ENCODE data around the gene CASP2.
A peak's percentile ranks its signal among the peaks of the same experiment; 100 is the strongest.

The CASP2 gene

DNA sequence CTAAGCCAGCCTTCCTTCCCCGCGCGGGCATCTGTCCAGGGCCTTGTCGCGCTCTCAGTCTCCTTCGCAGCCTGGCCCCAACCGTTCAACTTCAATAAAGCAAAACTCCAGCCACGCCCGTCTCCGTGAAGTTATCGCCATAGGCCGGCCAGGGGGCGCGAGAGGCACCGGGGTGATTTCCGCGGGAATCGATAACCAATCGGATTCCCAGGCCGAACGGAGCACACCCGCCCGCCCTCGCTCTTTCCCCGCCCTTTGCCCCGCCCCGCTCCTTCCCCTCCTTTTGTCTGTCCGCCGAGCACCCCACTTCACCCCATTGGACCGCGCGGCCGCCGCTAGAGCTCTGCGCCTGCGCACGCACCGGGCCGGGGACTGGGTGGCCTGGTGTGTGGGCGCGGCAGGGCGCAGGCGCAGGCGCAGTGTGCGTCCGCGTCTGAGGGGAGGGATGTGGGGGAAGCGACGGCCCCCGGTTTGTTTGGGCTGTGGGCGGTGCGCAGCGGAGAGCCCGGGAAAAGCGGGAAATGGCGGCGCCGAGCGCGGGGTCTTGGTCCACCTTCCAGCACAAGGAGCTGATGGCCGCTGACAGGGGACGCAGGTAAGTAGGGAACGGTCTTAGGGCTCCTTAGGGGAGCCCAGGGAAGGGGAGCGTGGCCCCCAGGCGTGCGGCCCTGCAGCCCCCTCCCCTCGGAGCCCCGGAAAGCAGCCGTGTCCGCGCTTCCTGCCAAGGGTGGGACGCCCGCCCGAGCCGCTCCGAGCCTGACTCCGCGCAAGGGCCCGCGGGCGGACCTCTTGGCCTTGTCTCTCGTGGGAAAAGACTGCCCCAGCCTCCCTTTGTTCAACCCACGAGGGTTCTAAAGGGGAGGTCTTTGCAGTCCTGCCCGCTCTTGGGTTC is at the start of gene CASP2:
TSS of gene CASP2 (plus strand) at position 417 of the 892 bp plus-strand sequence. CDS start at position 522, 105 bp downstream.
- DNase-seq (peak; percentile 99), ATAC-seq (peak; percentile 93)
- H3K27ac Mint-ChIP-seq = peak within 1 kb of the TSS; percentile 96
- peaks cover 37% of the 10 kb centered on the region for H3K36me3 Mint-ChIP-seq (ENCODE audit: low read depth)
- no peaks in the 10 kb centered on the region for H3K27me3 Mint-ChIP-seq
- H3K4me1 Mint-ChIP-seq = peaks cover 58% of the 10 kb centered on the region
- H3K9me3 Mint-ChIP-seq = peaks cover 5% of the 10 kb centered on the region
- peak within 1 kb of the TSS; percentile 98 for H3K4me3 Mint-ChIP-seq

DNA sequence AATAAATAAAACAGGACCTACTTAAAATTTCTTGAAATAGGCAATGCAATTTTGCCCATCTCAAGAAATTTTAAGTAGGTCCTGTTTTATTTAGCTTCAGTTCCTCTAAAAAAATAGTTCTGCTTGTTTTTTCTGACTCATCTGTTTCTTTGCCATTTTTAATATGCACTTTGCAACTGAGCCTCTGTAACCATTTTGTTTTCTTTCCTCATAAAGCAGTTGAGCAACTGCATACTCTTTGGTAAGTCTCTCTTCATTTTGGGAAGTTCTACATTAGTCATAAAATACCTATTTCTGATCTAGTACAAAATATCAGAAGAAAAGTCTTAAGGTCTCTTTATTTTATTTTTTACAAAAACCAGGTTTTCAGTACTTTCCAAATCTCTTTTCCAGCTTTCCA is 48.3 kb upstream of the CASP2 start:
- Mint-ChIP-seq H3K36me3 (ENCODE audit: low read depth) (peaks cover 4% of the 10 kb centered on the region), H3K4me1 (peaks cover 19% of the 10 kb centered on the region), H3K4me3 (no peak overlapping the region), H3K9me3 (peaks cover 16% of the 10 kb centered on the region), H3K27me3 (peaks cover 8% of the 10 kb centered on the region), H3K27ac (no peak overlapping the region)
- ATAC-seq (no peak), DNase-seq (no peak)

DNA sequence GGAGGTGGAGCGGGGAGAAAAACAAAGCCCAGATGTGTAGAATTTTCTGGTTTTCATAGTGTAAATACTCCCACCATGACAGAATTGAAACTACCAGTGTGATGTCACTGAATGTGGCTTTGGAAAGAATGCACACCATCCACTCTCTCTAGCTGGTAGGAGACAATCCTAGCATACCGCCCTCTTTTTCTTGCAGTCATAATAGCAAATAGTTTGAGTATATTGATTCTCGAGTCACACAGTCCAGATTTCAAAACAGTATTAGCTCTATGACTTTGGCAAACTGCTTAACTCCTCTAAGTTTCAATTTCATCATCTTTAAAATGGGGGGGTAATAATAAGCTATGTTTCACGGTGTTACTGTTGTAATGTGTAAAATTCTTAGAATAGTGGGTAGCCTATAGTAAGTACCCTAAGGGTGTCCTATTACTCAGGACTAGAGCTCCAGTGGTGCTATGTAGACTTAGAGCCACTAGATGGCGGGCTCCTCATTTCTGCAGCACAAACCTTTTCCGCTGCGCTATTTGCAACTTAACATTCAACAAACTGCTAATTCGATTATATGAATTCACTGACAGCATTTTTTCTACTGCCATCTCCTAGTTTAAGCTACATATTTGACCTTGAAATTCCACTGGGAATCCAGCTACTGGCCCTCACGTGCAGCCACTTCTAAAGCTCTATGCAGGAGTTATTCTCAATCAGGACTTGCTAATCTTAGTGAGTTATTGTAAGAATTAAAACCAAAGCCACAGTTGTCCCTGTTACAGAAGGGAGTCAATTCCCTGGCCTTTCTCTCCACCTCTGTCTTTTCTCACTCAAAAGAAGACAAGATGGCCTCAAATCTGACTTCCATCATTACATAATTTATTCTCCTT is 47.6 kb upstream of the CASP2 start:
- Mint-ChIP-seq H3K36me3 (ENCODE audit: low read depth) (peaks cover 4% of the 10 kb centered on the region), H3K9me3 (peaks cover 16% of the 10 kb centered on the region), H3K4me3 (no peak overlapping the region), H3K4me1 (peaks cover 25% of the 10 kb centered on the region), H3K27me3 (peaks cover 8% of the 10 kb centered on the region), H3K27ac (no peak overlapping the region)
- DNase-seq = peak; percentile 64
- ATAC-seq = peak; percentile 84

DNA sequence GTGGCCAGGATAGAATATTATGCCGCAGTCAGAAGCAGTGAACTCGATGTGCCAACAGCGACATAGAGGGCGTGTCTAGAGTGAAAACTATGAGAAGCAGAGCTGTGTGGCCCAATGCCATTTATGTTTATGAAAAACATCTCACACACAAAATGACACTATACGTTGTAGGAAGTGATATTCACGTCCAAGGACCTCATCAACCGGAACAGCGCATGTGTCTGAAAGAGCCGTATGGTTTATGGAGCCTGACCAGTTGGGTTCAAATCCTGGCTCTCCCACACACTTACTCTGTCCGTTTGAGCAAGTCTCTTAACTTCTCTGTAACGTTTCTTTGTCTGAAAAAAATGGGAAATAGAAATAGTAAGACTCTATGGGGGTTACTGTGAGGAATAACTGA is 45.8 kb upstream of the CASP2 start:
- H3K36me3 Mint-ChIP-seq (ENCODE audit: low read depth) = no peaks in the 10 kb centered on the region

DNA sequence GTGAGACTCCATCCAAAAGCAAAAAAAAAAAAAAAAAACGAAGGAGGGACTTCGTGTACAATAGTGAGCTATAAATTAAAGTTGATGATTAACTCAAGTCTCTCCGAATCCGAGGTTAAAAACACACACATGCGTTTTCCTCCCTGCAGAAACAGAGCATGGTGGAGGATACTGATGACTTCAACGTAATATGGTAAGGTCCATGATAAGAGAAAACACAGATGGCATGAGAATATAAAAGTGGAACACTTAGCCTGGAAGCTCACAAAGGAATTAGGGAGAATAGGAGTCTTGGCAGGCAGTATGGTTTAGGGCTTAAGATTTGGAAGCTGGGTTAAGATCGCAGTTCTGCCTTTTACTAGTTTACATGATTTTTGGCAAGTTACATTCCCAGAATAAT is 45.0 kb upstream of the CASP2 start:
- Mint-ChIP-seq H3K27me3 (no peaks in the 10 kb centered on the region), H3K9me3 (no peaks in the 10 kb centered on the region), H3K4me3 (no peak overlapping the region), H3K4me1 (peaks cover 44% of the 10 kb centered on the region), H3K36me3 (ENCODE audit: low read depth) (no peaks in the 10 kb centered on the region), H3K27ac (no peak overlapping the region)
- ATAC-seq (no peak), DNase-seq (no peak)

More for the DNA sequence above, 45.8 kb upstream of the CASP2 start:
- H3K4me1 Mint-ChIP-seq = peaks cover 41% of the 10 kb centered on the region
- peaks cover 2% of the 10 kb centered on the region for H3K9me3 Mint-ChIP-seq
- no peak overlapping the region for H3K4me3 Mint-ChIP-seq
- ATAC-seq (no peak), DNase-seq (no peak)
- H3K27me3 Mint-ChIP-seq = no peaks in the 10 kb centered on the region
- H3K27ac Mint-ChIP-seq = no peak overlapping the region

DNA sequence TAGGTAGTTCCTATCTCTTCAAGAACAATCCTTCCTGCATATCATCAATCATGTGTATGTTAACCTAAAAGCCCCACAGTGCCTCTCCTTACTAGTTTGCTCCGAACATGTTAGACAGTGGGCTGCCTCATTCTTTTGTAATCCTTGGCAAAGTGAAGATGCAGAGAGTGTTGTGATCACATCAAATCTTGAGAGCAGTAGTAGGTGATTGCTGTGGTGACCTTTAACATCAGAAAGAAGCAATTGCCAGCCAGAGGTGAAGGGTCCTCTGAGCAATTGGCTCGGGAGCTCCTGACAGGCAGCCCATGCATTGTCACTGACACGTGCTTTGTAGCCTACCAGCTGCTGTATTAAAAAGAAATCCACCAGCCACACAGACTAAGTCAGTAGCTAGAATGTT is 44.5 kb upstream of the CASP2 start:
- no peak for DNase-seq
- Mint-ChIP-seq H3K4me3 (no peak overlapping the region), H3K27me3 (no peaks in the 10 kb centered on the region), H3K9me3 (no peaks in the 10 kb centered on the region), H3K36me3 (ENCODE audit: low read depth) (no peaks in the 10 kb centered on the region), H3K4me1 (peaks cover 47% of the 10 kb centered on the region), H3K27ac (no peak overlapping the region)
- ATAC-seq = no peak

DNA sequence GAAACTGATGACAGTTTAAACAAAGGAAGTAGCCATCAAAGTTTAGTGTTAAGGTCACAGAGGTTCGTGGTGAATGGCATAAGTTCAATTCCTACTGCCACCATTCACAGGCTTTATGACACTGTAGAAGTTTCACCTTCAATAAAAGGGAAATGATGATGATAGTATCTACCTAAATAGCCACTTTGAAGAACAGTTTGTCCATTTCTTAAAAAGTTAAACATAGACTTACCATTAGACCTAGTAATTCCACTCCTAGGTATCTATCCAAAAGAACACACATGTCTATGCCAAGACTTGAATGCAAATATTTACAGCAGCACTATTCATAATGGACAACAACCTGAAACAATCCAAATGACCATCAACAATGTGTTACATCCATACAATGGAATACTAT is 43.8 kb upstream of the CASP2 start:
- no peak overlapping the region for H3K27ac Mint-ChIP-seq

DNA sequence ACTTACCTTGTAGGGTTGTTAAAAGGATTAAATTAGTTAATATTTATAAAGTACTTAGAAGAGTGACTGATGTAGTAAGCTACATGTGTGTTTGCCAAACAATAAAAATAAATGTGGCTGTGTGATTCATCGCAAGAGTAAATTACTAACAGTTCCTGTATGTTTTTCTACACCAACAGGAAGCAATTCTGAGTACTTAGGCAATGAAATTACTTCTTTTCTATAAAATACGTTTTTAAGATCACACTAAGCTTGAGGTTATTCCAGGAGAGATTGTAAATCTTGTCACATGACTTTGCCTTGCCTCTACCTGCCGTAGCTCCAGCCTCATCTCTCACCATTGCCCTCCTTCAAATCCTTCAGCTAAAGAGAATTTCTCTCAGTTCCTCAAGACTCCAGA is 43.0 kb upstream of the CASP2 start:
- Mint-ChIP-seq H3K27me3 (no peaks in the 10 kb centered on the region), H3K36me3 (ENCODE audit: low read depth) (peaks cover 2% of the 10 kb centered on the region), H3K27ac (no peak overlapping the region), H3K4me1 (peaks cover 59% of the 10 kb centered on the region), H3K4me3 (no peak overlapping the region), H3K9me3 (peaks cover 8% of the 10 kb centered on the region)
- ATAC-seq = peak; percentile 44
- DNase-seq = no peak

More for the DNA sequence above, 43.8 kb upstream of the CASP2 start:
- no peak for ATAC-seq
- H3K4me1 Mint-ChIP-seq = peaks cover 52% of the 10 kb centered on the region
- peaks cover 2% of the 10 kb centered on the region for H3K36me3 Mint-ChIP-seq (ENCODE audit: low read depth)
- H3K4me3 Mint-ChIP-seq = no peak overlapping the region
- H3K27me3 Mint-ChIP-seq = no peaks in the 10 kb centered on the region
- no peak for DNase-seq
- peaks cover 3% of the 10 kb centered on the region for H3K9me3 Mint-ChIP-seq

DNA sequence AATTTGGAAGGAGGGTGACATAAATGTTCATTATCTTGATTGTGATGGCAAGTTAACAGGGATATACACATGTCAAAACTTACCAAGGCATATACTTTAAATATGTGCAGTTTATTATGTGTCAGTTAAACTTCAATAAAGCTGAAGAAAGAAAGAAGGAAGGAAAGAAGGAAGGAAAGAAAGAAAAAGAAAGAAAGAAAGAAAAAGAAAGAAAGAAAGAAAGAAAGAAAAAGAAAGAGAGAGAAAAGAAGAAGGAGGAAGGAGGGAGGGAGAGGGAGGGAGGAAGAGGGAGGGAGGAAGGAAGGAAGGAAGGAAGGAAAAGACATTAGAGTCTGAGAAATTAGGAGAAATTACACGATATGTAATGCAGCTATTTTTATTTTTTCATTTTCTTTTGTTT is 40.8 kb upstream of the CASP2 start:
- Mint-ChIP-seq H3K4me3 (no peak overlapping the region), H3K36me3 (ENCODE audit: low read depth) (peaks cover 2% of the 10 kb centered on the region), H3K27ac (no peak overlapping the region), H3K9me3 (peaks cover 9% of the 10 kb centered on the region), H3K27me3 (no peaks in the 10 kb centered on the region), H3K4me1 (peaks cover 72% of the 10 kb centered on the region)
- ATAC-seq = no peak
- DNase-seq = no peak

DNA sequence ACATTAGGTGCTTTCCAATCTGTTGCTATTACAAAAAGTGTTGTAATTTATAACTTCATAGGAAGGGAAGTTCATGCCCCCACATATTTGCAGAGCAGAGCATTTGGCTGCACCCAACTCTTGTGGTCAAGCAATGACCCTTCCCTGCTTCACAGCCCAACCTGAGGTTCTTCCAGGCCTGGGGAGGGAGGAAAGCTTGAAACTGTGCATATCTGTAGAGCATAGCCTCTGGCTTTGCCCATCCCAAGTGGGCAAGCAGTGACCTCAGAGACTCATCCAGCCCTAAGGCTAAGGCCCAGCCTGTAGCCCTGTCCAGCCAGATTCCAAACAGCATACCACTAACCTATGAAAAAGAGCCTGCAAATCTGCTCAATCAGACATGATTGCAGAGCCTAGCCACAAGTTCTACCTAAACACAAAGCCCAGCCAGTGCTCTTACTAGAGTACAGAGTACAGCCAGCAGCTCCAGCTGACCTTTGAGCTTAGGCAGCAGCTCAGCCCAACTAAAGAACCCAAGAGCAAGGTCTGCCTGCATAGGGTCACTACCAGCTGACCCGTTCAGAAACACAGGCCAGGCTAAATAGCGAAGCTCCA is 39.3 kb upstream of the CASP2 start:
- Mint-ChIP-seq H3K27me3 (no peaks in the 10 kb centered on the region), H3K9me3 (peaks cover 20% of the 10 kb centered on the region), H3K4me3 (no peak overlapping the region), H3K4me1 (peaks cover 73% of the 10 kb centered on the region), H3K36me3 (ENCODE audit: low read depth) (peaks cover 7% of the 10 kb centered on the region), H3K27ac (no peak overlapping the region)
- ATAC-seq (no peak), DNase-seq (no peak)

DNA sequence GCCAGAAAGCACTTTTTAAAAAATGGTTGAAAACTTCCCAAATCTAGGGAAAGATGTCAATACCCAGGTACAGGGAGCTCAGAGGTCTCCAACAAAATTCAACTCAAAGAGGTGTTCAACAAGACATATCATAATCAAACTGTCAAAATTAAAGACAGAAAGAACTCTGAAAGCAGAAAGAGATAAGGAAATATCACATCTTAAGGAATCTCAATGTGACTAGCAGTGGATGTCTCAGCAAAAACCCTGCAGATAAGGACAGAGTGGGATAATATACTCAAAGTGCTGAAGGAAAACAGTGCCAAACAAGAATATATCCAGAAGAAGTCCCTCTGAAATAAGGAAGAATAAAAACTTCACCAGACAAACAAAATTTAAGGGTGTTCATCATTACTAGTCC is 38.0 kb upstream of the CASP2 start:
- H3K9me3 Mint-ChIP-seq = peaks cover 27% of the 10 kb centered on the region
- peak overlapping the region; percentile 24 for H3K27ac Mint-ChIP-seq
- H3K4me1 Mint-ChIP-seq = peaks cover 67% of the 10 kb centered on the region
- H3K27me3 Mint-ChIP-seq = no peaks in the 10 kb centered on the region
- no peak for DNase-seq
- H3K4me3 Mint-ChIP-seq = no peak overlapping the region
- ATAC-seq = no peak
- H3K36me3 Mint-ChIP-seq (ENCODE audit: low read depth) = peaks cover 7% of the 10 kb centered on the region

DNA sequence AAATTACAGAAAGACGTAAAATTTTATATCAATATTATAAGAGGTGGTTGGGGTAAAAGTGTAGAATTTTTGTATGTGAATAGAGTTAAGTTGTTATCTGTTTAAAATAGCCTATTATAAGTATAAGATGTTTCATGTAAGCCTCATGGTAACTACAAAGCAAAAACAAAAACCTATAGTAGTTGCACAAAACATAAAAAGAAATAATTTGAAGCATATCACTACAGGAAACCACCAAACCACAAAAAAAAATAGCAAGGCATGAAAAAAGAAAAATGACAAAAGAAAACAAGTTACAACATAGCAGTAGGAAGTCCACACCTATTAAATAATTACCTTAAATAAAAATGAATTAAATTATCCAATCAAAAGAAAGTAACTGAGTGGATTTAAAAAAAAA is 37.3 kb upstream of the CASP2 start:
- Mint-ChIP-seq H3K4me3 (no peak overlapping the region), H3K9me3 (peaks cover 27% of the 10 kb centered on the region), H3K36me3 (ENCODE audit: low read depth) (peaks cover 7% of the 10 kb centered on the region), H3K4me1 (peaks cover 65% of the 10 kb centered on the region), H3K27ac (peak overlapping the region; percentile 4), H3K27me3 (no peaks in the 10 kb centered on the region)
- ATAC-seq = no peak
- no peak for DNase-seq

DNA sequence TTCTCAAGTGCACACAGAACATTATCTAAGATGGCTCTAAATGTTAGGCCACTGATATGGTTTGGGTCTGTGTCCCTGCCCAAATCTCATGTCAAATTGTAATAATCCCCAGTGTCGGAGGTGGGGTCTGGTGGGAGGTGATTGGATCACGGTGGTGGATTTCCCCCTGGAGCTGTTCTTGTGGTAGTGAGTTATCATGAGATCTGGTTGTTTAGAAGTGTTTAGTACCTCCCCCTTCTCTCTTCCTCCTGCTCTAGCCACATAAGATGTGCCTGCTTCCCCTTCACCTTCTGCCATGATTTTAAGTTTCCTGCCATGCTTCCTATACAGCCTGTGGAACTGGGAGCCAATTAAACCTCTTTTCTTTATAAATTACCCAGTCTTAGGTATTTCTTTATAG is 36.1 kb upstream of the CASP2 start:
- no peaks in the 10 kb centered on the region for H3K27me3 Mint-ChIP-seq
- peaks cover 7% of the 10 kb centered on the region for H3K36me3 Mint-ChIP-seq (ENCODE audit: low read depth)
- no peak overlapping the region for H3K4me3 Mint-ChIP-seq
- H3K4me1 Mint-ChIP-seq = peaks cover 63% of the 10 kb centered on the region
- ATAC-seq (no peak), DNase-seq (no peak)
- peaks cover 27% of the 10 kb centered on the region for H3K9me3 Mint-ChIP-seq
- no peak overlapping the region for H3K27ac Mint-ChIP-seq

DNA sequence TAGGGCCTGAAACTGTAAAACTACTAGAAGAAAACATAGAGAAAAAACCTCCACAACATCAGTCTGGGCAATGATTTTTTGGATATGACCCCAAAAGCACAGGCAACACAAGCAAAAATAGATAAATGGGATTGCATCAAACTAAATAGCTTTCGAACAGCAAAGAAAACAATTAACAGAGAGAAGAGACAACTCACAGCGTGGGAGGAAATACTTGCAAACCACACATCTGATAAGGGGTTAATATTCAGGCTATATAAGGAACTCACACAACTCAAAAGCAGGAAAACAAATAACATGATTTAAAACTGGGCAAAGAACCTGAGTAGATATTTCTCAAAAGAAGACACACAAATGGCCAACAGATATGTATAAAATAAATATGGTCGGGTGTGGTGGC is 32.6 kb upstream of the CASP2 start:
- H3K9me3 Mint-ChIP-seq = peaks cover 20% of the 10 kb centered on the region
- H3K27ac Mint-ChIP-seq = peak overlapping the region; percentile 7
- no peaks in the 10 kb centered on the region for H3K27me3 Mint-ChIP-seq
- no peak overlapping the region for H3K4me3 Mint-ChIP-seq
- no peak for ATAC-seq
- H3K36me3 Mint-ChIP-seq (ENCODE audit: low read depth) = peaks cover 5% of the 10 kb centered on the region
- peaks cover 61% of the 10 kb centered on the region for H3K4me1 Mint-ChIP-seq
- DNase-seq = no peak

All from activated naive CD8-positive, alpha-beta T cell treated with anti-CD3 and anti-CD28 coated beads, Interleukin-2, amount 50 U/mL, for 24 hours (primary cell).